Mesendoderm (in vitro differentiated cells): ENCODE data around the gene PHLDA3.

ENCODE experiments used
- DNase-seq: peaks from one replicate; pipeline ENCODE4 v3.0.0; 2013
- H2AK5ac ChIP-seq: 2 replicates; pipeline ENCODE4 v1.6.1; 2013; ENCODE audit warnings: low read length, inconsistent platforms
- H2BK120ac ChIP-seq: 2 replicates; pipeline ENCODE4 v1.6.1; 2013; ENCODE audit warnings: low read depth, mild to moderate bottlenecking, low read length, moderate library complexity, mixed read lengths
- H2BK15ac ChIP-seq: replicated peaks from 2 replicates; pipeline ENCODE4 v1.6.1; 2013; ENCODE audit warnings: low read depth, mild to moderate bottlenecking, moderate library complexity
- H2BK5ac ChIP-seq: 2 replicates; pipeline ENCODE4 v1.6.1; 2013; ENCODE audit warnings: low read length, inconsistent platforms
- H3K18ac ChIP-seq: 2 replicates; pipeline ENCODE4 v1.6.1; 2013; ENCODE audit warnings: mild to moderate bottlenecking, low read length, mixed read lengths
- H3K23ac ChIP-seq: one replicate; pipeline ENCODE4 v1.6.1; 2013; ENCODE audit warnings: low read length
- H3K27ac ChIP-seq: 2 replicates; pipeline ENCODE4 v1.5.1; 2013; ENCODE audit warnings: low read depth, mild to moderate bottlenecking, inconsistent platforms, low read length, moderate library complexity
- H3K27me3 ChIP-seq: 2 replicates; pipeline ENCODE4 v1.6.1; 2013; ENCODE audit warnings: low read length, control low read depth, mild to moderate bottlenecking, inconsistent platforms; ENCODE audit not compliant: insufficient read depth, poor library complexity
- H3K36me3 ChIP-seq: 2 replicates; pipeline ENCODE4 v1.6.1; 2013; ENCODE audit warnings: low read length, inconsistent platforms; ENCODE audit not compliant: control insufficient read depth, insufficient read depth
- H3K4ac ChIP-seq: one replicate; pipeline ENCODE4 v1.6.1; 2013; ENCODE audit warnings: low read depth, mild to moderate bottlenecking, low read length, moderate library complexity
- H3K4me1 ChIP-seq: 2 replicates; pipeline ENCODE4 v1.6.1; 2013; ENCODE audit warnings: low read depth, low read length, inconsistent platforms; ENCODE audit not compliant: control insufficient read depth
- H3K4me2 ChIP-seq: 2 replicates; pipeline ENCODE4 v1.6.1; 2013; ENCODE audit warnings: low read length
- H3K4me3 ChIP-seq: 2 replicates; pipeline ENCODE4 v1.5.1; 2013; ENCODE audit warnings: mild to moderate bottlenecking, low read length
- H3K56ac ChIP-seq: one replicate; pipeline ENCODE4 v1.6.1; 2013; ENCODE audit warnings: low read length
- H3K79me1 ChIP-seq: 2 replicates; pipeline ENCODE4 v1.6.1; 2013; ENCODE audit warnings: low read length, inconsistent platforms
- H3K79me2 ChIP-seq: 2 replicates; pipeline ENCODE4 v1.6.1; 2013; ENCODE audit warnings: mild to moderate bottlenecking, low read length; ENCODE audit not compliant: control insufficient read depth, insufficient read depth
- H3K9ac ChIP-seq: 2 replicates; pipeline ENCODE4 v1.6.1; 2013; ENCODE audit warnings: low read length, inconsistent platforms
- H4K5ac ChIP-seq: one replicate; pipeline ENCODE4 v1.6.1; 2013; ENCODE audit warnings: low read length
- H4K8ac ChIP-seq: one replicate; pipeline ENCODE4 v1.6.1; 2013; ENCODE audit warnings: low read depth, mild to moderate bottlenecking, control low read depth, low read length, moderate library complexity
- WGBS: extraction: QIAGEN DNeasy Blood & Tissue Kit; methylation state at CpG from one replicate; pipeline ENCODE4 v1.1.7; 2013; ENCODE audit warnings: low lambda C conversion rate, missing lambda C conversion rate; ENCODE audit not compliant: insufficient coverage; ENCODE audit errors: extremely low coverage; 5-methylcytosine and 5-hydroxymethylcytosine counted together

Gene PHLDA3

DNA sequence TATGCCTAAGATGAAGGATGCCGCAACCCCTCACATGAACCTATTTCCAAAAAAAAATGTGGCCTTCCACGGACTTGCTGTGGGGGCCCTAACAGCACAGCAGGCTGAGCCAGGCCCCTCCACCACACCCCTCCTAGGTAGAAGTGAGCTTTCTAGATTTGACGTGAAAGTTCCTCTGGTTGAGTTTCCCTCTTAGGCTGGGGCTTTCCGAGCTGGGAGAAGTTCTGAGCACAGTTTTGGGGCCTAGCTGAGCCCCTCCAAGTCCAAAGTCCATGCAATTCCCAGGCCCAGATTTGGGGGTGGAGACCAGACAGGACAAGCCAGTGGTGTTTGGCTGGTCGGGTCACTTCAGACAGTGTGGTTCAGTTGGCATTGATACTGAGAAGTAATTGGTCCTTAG lies 13.8 kb upstream of the PHLDA3 start:
- no peak for DNase-seq
- Histone ChIP-seq H3K4me2 (no peak overlapping the region), H4K5ac (no peak overlapping the region), H3K4me3 (no peak overlapping the region), H3K18ac (no peak overlapping the region), H2AK5ac (no peak overlapping the region), H3K79me2 (no peaks in the 10 kb centered on the region), H3K27me3 (no peaks in the 10 kb centered on the region), H3K27ac (no peak overlapping the region), H3K79me1 (no peaks in the 10 kb centered on the region), H3K4me1 (no peaks in the 10 kb centered on the region), H3K56ac (no peak overlapping the region), H2BK120ac (no peak overlapping the region), H4K8ac (no peak overlapping the region), H3K23ac (no peak overlapping the region), H3K9ac (no peak overlapping the region), H3K4ac (no peak overlapping the region), H2BK15ac (no peak overlapping the region), H2BK5ac (no peak overlapping the region), H3K36me3 (no peaks in the 10 kb centered on the region)
- WGBS, result no CpG with 5 or more reads among the region's 5 CpGs

DNA sequence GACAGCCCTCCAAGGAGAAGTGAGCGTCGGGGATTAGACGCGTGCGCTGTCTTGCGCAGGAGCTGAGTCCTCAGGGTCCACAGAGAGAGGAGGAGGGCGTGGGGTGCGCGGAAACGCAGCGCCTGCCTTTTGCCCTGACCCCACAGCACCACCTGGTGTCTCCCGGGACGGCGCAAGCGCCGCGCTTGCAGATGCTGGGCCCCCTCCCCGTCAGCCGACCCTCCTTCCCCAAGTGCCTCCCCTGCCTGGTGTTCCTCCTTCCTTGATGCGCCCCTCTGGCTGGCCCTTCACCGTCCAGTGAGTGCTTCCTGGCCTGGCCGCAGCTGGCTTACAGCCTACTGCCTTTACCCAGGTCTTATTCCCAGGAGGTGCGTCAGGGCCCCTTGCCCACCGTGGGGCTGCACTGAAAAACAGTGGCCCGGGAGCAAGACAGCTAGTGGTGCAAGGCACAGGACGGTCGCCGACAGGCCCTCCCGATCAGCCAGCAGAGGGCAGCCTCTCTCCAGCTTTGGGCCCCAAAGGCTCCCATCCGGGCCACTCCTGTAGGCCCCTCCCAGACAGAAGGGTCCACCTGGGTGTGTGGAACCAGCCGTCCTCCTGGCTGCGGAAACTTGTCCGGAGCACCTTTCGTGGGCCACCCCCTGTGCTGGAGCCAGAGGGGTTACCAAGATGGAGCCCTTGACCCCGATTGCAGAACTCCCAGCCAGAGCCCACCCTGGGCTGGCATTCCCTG lies 12.9 kb upstream of the PHLDA3 start:
- WGBS, result no CpG with 5 or more reads among the region's 35 CpGs
- H3K18ac ChIP-seq, result peak overlapping the region; percentile 19

DNA sequence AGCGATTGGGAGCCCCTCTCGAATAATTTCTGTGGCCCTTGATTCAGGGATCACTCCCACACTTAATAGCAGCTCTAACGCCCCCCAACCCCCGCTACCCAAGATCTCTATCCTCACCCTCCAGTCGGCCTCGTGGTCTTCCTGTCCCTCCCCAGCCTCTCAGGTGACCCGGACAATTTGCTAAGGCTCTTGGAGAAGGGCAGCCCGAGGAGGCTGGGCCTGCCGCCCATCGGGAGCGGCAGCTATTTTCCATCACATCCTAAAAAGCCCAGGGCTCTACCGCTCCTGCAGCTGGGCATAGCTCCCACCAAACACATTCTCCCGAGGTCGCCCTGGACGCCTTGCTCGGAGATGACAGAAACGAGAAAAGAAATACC lies 12.0 kb upstream of the PHLDA3 start:
- H3K79me1 ChIP-seq, result no peaks in the 10 kb centered on the region
- H3K27me3 ChIP-seq, result no peaks in the 10 kb centered on the region
- H4K5ac ChIP-seq, result no peak overlapping the region
- DNase-seq, result no peak
- no peak overlapping the region for H3K27ac ChIP-seq
- H3K36me3 ChIP-seq, result no peaks in the 10 kb centered on the region
- H2BK15ac ChIP-seq, result no peak overlapping the region
- no peak overlapping the region for H4K8ac ChIP-seq
- WGBS, result no CpG with 5 or more reads among the region's 17 CpGs
- no peak overlapping the region for H3K18ac ChIP-seq
- H3K4me3 ChIP-seq, result no peak overlapping the region
- no peak overlapping the region for H2BK120ac ChIP-seq
- no peak overlapping the region for H3K4ac ChIP-seq
- peak overlapping the region; percentile 92 for H3K56ac ChIP-seq
- no peak overlapping the region for H3K23ac ChIP-seq
- H2AK5ac ChIP-seq, result no peak overlapping the region
- peak overlapping the region; percentile 54 for H3K4me2 ChIP-seq
- H3K4me1 ChIP-seq, result no peaks in the 10 kb centered on the region
- no peaks in the 10 kb centered on the region for H3K79me2 ChIP-seq
- peak overlapping the region; percentile 10 for H3K9ac ChIP-seq
- no peak overlapping the region for H2BK5ac ChIP-seq

More for the DNA sequence above, 12.9 kb upstream of the PHLDA3 start:
- Histone ChIP-seq H3K56ac (peak overlapping the region; percentile 92), H2BK15ac (no peak overlapping the region), H2BK5ac (no peak overlapping the region), H3K4me2 (peak overlapping the region; percentile 94), H2BK120ac (no peak overlapping the region), H4K8ac (no peak overlapping the region), H3K27me3 (no peaks in the 10 kb centered on the region), H3K36me3 (no peaks in the 10 kb centered on the region), H3K79me2 (no peaks in the 10 kb centered on the region), H4K5ac (no peak overlapping the region), H2AK5ac (no peak overlapping the region), H3K4me1 (no peaks in the 10 kb centered on the region), H3K79me1 (no peaks in the 10 kb centered on the region), H3K9ac (peak overlapping the region; percentile 64), H3K4ac (no peak overlapping the region), H3K4me3 (no peak overlapping the region), H3K23ac (no peak overlapping the region), H3K27ac (no peak overlapping the region)
- peak; percentile 93 for DNase-seq

DNA sequence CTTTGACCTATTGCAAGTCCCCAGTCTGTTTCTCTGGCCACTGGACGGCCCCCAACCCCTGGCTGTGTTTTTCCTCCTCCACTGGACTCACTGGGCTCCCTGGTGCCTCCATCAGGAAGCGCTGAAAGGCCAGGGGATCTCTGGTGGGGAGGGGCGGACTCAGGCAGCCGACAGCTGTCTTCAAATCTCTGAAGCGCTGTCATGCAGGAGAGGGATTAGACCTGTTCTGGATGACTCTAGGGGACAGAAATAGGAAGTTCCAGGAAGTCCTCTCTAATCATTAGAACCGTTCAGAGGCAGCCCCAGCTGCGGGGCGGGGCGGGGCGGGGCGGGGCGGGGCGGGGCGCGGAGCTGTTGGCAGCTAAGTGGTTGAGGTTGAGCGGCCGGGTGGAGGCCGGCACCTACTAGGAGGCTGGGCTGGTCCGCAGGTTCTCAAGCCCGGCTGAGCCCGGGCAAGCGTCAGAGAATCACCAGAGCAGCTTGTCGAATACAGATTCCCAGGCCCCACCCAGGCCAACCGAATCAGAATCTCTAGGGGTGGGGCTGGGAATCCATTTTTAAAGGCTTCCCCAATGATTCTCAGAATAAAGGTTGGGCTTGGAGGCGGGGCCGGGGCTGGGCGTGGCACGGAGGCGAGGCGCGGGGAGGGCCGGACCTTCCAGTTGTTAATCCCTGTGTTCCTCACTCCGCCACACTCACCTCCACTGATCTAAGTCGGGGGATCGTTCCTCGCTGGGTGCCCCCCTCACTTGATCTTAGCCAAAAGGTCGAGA lies 11.4 kb upstream of the PHLDA3 start:
- DNase-seq, result peak; percentile 91
- no peak overlapping the region for H3K27ac ChIP-seq

DNA sequence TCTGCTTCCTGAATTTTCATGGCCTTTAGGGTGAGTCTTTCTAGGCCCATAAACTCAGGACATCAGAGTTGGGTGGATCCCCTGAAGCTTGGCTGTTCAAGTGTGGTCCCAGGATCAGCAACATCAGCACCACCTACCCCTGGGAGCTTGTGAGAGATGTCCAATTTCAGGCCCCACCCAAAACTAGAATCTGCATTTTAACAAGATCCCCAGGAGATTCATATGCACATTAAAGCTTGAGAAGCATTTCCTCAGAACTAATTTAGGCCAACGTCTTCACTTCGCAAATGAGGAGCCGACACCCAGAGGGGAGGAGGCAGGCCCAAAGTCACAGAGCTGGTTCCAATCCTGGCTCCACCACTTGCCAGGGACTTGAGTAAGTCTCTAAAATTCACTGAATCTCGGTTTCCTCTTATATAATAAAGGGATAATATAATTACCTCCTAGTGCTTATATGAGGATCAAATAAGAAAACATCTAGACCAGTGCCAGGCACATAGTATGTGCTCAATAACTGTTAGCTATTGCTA lies 10.3 kb upstream of the PHLDA3 start:
- Histone ChIP-seq H3K18ac (no peak overlapping the region), H3K27ac (no peak overlapping the region), H2AK5ac (no peak overlapping the region), H2BK120ac (no peak overlapping the region), H3K56ac (no peak overlapping the region), H3K23ac (no peak overlapping the region), H3K4me3 (no peak overlapping the region), H4K8ac (no peak overlapping the region), H3K4ac (no peak overlapping the region), H3K36me3 (no peaks in the 10 kb centered on the region), H4K5ac (no peak overlapping the region), H2BK15ac (no peak overlapping the region), H3K79me2 (no peaks in the 10 kb centered on the region), H3K4me1 (no peaks in the 10 kb centered on the region), H2BK5ac (no peak overlapping the region), H3K27me3 (no peaks in the 10 kb centered on the region), H3K4me2 (no peak overlapping the region), H3K9ac (no peak overlapping the region), H3K79me1 (no peaks in the 10 kb centered on the region)
- WGBS, result no CpG with 5 or more reads among the region's 4 CpGs
- DNase-seq, result no peak

More for the DNA sequence above, 11.4 kb upstream of the PHLDA3 start:
- Histone ChIP-seq H3K4ac (no peak overlapping the region), H3K18ac (no peak overlapping the region), H3K79me2 (no peaks in the 10 kb centered on the region), H3K4me3 (no peak overlapping the region), H3K27me3 (no peaks in the 10 kb centered on the region), H4K8ac (no peak overlapping the region), H3K4me1 (no peaks in the 10 kb centered on the region), H2AK5ac (no peak overlapping the region), H2BK5ac (no peak overlapping the region), H3K9ac (peak overlapping the region; percentile 34), H4K5ac (no peak overlapping the region), H3K56ac (peak overlapping the region; percentile 56), H3K36me3 (no peaks in the 10 kb centered on the region), H2BK120ac (no peak overlapping the region), H3K4me2 (peak overlapping the region; percentile 54), H2BK15ac (no peak overlapping the region), H3K79me1 (no peaks in the 10 kb centered on the region), H3K23ac (no peak overlapping the region)
- no CpG with 5 or more reads among the region's 37 CpGs for whole genome bisulfite sequencing
